Measurements from ENCODE around the gene PTGES2. TPM values are rescaled to one million over a fixed set of nuclear protein-coding genes. Genes with fewer than 3 reads are reported as not detected.

The PTGES2 gene
- total and polyA plus RNA-seq, 9 of the 15 experiments (the other 6 are each of a cell fraction or from before 2014, with no cell fraction given) = 2.4 to 196 (median 90.1) TPM

DNA sequence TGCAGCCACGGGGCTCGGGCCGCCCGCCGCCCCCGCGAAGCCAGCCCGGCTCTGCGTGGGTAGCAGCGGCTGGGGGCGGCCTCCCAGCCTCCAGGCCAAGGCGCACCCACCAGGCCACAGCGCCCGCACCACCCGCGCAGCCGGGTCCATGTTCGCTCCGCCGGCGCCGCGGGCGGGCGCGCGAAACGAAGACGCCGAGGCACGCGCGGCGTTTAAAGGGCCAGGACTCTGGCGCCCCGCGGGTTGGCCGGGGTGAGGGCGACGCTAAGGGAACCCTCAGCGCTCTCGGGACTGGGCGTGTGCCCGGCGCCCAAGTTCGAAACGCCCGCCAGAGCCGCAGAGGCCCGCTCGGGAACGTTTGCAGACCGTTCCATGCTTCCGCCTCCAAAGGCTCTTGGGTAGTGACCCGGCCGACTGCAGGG, at the start of gene PTGES2 (continued):
- TF ChIP-seq, protein P1, sequence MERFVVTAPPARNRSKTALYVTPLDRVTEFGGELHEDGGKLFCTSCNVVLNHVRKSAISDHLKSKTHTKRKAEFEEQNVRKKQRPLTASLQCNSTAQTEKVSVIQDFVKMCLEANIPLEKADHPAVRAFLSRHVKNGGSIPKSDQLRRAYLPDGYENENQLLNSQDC (CRISPR knock-in tag; IDR thresholded peaks at IDR 0.05) = no peak
- TF ChIP-seq POLR2AphosphoS2 (IDR thresholded peaks at IDR 0.05; ENCODE audit: low read length) (no peak), DIDO1 (tag; IDR thresholded peaks at IDR 0.05; ENCODE audit: low read depth) (no peak), HDAC8 (tag; IDR thresholded peaks at IDR 0.05) (no peak), IFI16 (CRISPR knock-in tag; IDR thresholded peaks at IDR 0.05) (no peak), KDM4B (IDR thresholded peaks at IDR 0.05; ENCODE audit: borderline replicate concordance in 2 of 2, low read depth in 1 of 2) (no peak), GATA2 (CRISPR knock-in tag; IDR thresholded peaks at IDR 0.05) (no peak), CC2D1A (IDR thresholded peaks at IDR 0.05) (no peak), NCOA2 (IDR thresholded peaks at IDR 0.05; ENCODE audit: partially characterized antibody in 2 of 2) (no peak), MEIS2 (IDR thresholded peaks at IDR 0.05; ENCODE audit: partially characterized antibody) (no peak), NFIX (CRISPR knock-in tag; IDR thresholded peaks at IDR 0.05; ENCODE audit: low read depth) (no peak), TAF1 (IDR thresholded peaks at IDR 0.05; ENCODE audit: control insufficient read depth, extremely low read depth, insufficient read depth, low read length, severe bottlenecking) (peak; percentile 44), BMI1 (IDR thresholded peaks at IDR 0.05; ENCODE audit: low read length) (no peak), YY1 (IDR thresholded peaks at IDR 0.05; ENCODE audit: borderline replicate concordance in 1 of 3, control insufficient read depth in 1 of 3, extremely low read depth in 1 of 3, insufficient read depth in 3 of 3, insufficient read length in 1 of 3, insufficient replicate concordance in 2 of 3, low read depth in 1 of 3, low read length in 2 of 3) (peak in 2 of 3 experiments; percentile 46 to 71), HMG20A (CRISPR knock-in tag; conservative IDR thresholded peaks at IDR 0.05) (no peak), CSDE1 (IDR thresholded peaks at IDR 0.05) (no peak)
- TF ChIP-seq, protein P2, sequence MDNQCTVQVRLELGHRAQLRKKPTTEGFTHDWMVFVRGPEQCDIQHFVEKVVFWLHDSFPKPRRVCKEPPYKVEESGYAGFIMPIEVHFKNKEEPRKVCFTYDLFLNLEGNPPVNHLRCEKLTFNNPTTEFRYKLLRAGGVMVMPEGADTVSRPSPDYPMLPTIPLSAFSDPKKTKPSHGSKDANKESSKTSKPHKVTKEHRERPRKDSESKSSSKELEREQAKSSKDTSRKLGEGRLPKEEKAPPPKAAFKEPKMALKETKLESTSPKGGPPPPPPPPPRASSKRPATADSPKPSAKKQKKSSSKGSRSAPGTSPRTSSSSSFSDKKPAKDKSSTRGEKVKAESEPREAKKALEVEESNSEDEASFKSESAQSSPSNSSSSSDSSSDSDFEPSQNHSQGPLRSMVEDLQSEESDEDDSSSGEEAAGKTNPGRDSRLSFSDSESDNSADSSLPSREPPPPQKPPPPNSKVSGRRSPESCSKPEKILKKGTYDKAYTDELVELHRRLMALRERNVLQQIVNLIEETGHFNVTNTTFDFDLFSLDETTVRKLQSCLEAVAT (IDR thresholded peaks at IDR 0.05) = no peak
- TF ChIP-seq, protein P3, sequence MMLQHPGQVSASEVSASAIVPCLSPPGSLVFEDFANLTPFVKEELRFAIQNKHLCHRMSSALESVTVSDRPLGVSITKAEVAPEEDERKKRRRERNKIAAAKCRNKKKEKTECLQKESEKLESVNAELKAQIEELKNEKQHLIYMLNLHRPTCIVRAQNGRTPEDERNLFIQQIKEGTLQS (IDR thresholded peaks at IDR 0.05) = no peak
- TF ChIP-seq, protein P3 (CRISPR knock-in tag; conservative IDR thresholded peaks at IDR 0.05) = no peak
- TF ChIP-seq, protein P4, sequence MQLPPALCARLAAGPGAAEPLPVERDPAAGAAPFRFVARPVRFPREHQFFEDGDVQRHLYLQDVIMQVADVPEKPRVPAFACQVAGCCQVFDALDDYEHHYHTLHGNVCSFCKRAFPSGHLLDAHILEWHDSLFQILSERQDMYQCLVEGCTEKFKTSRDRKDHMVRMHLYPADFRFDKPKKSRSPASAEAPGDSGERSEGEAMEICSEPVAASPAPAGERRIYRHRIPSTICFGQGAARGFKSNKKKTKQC (CRISPR knock-in tag; IDR thresholded peaks at IDR 0.05) = 0 out of 2 replicates have a peak, but pooled peaks have one; percentile 33
- TF ChIP-seq, protein P5, sequence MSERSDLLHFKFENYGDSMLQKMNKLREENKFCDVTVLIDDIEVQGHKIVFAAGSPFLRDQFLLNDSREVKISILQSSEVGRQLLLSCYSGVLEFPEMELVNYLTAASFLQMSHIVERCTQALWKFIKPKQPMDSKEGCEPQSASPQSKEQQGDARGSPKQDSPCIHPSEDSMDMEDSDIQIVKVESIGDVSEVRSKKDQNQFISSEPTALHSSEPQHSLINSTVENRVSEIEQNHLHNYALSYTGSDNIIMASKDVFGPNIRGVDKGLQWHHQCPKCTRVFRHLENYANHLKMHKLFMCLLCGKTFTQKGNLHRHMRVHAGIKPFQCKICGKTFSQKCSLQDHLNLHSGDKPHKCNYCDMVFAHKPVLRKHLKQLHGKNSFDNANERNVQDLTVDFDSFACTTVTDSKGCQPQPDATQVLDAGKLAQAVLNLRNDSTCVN (CRISPR knock-in tag; IDR thresholded peaks at IDR 0.05) = no peak
- TF ChIP-seq, protein P6, sequence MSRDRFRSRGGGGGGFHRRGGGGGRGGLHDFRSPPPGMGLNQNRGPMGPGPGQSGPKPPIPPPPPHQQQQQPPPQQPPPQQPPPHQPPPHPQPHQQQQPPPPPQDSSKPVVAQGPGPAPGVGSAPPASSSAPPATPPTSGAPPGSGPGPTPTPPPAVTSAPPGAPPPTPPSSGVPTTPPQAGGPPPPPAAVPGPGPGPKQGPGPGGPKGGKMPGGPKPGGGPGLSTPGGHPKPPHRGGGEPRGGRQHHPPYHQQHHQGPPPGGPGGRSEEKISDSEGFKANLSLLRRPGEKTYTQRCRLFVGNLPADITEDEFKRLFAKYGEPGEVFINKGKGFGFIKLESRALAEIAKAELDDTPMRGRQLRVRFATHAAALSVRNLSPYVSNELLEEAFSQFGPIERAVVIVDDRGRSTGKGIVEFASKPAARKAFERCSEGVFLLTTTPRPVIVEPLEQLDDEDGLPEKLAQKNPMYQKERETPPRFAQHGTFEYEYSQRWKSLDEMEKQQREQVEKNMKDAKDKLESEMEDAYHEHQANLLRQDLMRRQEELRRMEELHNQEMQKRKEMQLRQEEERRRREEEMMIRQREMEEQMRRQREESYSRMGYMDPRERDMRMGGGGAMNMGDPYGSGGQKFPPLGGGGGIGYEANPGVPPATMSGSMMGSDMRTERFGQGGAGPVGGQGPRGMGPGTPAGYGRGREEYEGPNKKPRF (IDR thresholded peaks at IDR 0.05; ENCODE audit: low read depth, low read length) = no peak
